ENCODE measurements around the gene UNKL. TPM values are rescaled to one million over a fixed set of nuclear protein-coding genes. Genes with fewer than 3 reads are reported as not detected.

UNKL gene
- total and polyA plus RNA-seq, 2 experiments from 2014 or later: 6.1 to 13.0 TPM

DNA sequence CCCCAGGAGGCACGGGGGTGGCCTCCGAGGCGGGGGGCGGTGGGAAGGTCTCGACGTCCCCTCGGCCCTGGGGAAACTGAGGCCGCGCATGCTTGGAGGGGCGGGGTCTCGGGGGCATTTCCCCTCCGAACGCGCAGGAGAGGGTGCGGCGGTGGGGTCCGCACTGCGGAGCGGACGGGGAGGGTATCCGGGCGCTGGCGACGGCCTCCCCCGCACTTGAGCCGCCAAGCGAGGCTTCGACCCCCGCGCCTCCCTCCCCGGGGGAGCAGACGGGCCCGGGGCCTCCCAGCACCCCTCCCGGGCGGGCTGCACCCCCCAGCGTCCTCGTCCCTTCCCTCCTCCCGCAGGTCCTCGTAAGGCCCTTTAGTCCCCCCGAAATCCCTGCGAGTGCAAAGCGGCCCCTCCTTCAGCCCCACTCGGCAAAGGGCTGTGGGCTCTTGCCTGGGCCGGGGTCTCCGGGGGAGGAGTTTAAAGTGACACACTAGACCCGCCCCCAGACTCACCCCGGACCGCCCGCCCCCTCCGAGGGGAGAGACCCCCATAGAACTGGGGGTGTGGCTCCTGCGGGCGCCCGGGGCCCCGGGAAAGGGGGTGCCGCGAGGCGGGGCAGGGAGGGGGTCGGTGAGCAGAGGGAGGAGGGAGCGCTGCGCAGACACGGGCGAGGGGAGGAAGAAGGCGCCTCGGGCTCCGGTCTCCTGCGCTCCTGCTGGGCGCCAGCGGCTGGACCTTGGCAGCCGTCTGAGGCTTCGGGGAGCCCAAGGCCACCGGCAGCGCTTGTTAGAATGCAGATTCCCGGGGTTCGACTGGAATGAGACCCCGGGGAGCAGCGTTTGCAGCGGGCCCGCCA is 80.4 kb downstream of the UNKL start:
- H4K20me1 ChIP-seq (ENCODE audit: insufficient read depth): no peaks in the 10 kb centered on the region
- H2AFZ ChIP-seq: no peak overlapping the region
- peaks cover 36% of the 10 kb centered on the region for H3K27me3 ChIP-seq (replicated peaks; ENCODE audit: insufficient read depth)
- no peaks in the 10 kb centered on the region for H3K9me3 ChIP-seq (ENCODE audit: low read depth)
- H3K9ac ChIP-seq: no peak overlapping the region
- H3K9me2 ChIP-seq (ENCODE audit: insufficient read depth): no peaks in the 10 kb centered on the region
- in situ Hi-C loops (cut with MboI): no loop called here
- 0 out of 2 replicates have a peak overlapping the region, but pooled peaks have one; percentile 23 for H3K4me3 ChIP-seq
- H3K79me2 ChIP-seq (ENCODE audit: insufficient read depth): no peaks in the 10 kb centered on the region
- no peak overlapping the region for H3K4me2 ChIP-seq (ENCODE audit: unreplicated experiment)
- 1 to 2% methylated on average over 28 to 51 of the region's 78 CpGs for WGBS, 2 experiments (ENCODE audit: low coverage in 1 of 2, low lambda C conversion rate in 2 of 2, missing lambda C conversion rate in 2 of 2)
- H3K4me1 ChIP-seq (ENCODE audit: insufficient read depth): no peaks in the 10 kb centered on the region
- no peaks in the 10 kb centered on the region for H3K36me3 ChIP-seq (ENCODE audit: low read depth)
- no peak overlapping the region for H3K27ac ChIP-seq
- DNase-seq: no peak
- H3F3A ChIP-seq (ENCODE audit: insufficient read depth): no peaks in the 10 kb centered on the region
- peak; percentile 77; the same call in 1 of the 2 replicates for TF ChIP-seq EZH2phosphoT487 (IDR thresholded peaks at IDR 0.05; ENCODE audit: insufficient read depth, low read depth)
- peak; percentile 85 for TF ChIP-seq EZH2 (IDR thresholded peaks at IDR 0.05; ENCODE audit: insufficient read depth, poor library complexity, severe bottlenecking)

DNA sequence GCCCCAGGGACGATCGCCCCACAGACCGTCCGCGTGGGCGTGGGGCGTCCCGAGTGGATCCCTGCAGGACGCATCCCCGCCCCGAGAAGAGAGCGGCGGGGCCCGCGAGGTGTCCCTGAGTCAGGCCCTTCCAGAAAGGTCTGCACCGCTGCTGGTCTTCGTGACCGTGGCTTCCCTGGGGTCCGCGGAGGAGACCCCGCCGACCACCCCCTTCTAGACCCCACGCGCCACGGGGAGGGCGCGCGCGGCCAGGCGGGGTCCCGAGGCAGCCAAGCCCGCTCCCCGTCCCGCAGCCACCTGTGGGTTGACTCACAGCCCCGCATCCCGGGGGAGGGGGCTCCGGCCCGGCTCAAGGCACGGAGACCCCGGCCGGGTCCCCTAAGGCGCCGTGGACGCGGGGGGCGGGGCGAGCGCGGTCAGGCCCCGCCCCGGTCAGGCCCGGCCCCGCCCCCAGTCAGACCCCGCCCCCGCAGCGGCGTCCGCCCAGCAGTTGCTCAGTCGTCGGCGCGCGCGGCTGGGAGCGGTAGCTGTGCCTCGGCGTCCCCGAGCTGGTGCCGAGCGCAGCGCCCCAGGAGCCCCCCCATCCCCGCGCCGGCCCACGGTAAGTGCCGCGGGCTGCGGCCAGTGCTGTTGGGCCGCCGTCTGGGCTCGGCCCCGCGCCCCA is 81.2 kb downstream of the UNKL start, which contains the start of gene BAIAP3:
Gene BAIAP3 (plus strand): TSS at position 497 of the 664 bp plus-strand sequence. CDS start 4,905 bp downstream, outside the sequence.
- Histone ChIP-seq H3F3A (ENCODE audit: insufficient read depth) (no peaks in the 10 kb centered on the region), H3K79me2 (ENCODE audit: insufficient read depth) (no peaks in the 10 kb centered on the region), H3K4me1 (ENCODE audit: insufficient read depth) (no peaks in the 10 kb centered on the region), H3K27ac (no peak within 1 kb of the TSS), H3K4me2 (ENCODE audit: unreplicated experiment) (no peak within 1 kb of the TSS), H3K4me3 (0 out of 2 replicates have a peak within 1 kb of the TSS, but pooled peaks have one; percentile 23), H3K9me2 (ENCODE audit: insufficient read depth) (no peaks in the 10 kb centered on the region), H3K9me3 (ENCODE audit: low read depth) (no peaks in the 10 kb centered on the region), H3K9ac (no peak within 1 kb of the TSS), H4K20me1 (ENCODE audit: insufficient read depth) (no peaks in the 10 kb centered on the region), H3K27me3 (replicated peaks; ENCODE audit: insufficient read depth) (peaks cover 36% of the 10 kb centered on the region), H3K36me3 (ENCODE audit: low read depth) (no peaks in the 10 kb centered on the region), H2AFZ (no peak within 1 kb of the TSS)
- peak; percentile 75 for DNase-seq
- TF ChIP-seq EZH2phosphoT487 (IDR thresholded peaks at IDR 0.05; ENCODE audit: insufficient read depth, low read depth): no peak
- no peak for TF ChIP-seq EZH2 (IDR thresholded peaks at IDR 0.05; ENCODE audit: insufficient read depth, poor library complexity, severe bottlenecking)
- WGBS, 2 experiments (ENCODE audit: low coverage in 1 of 2, low lambda C conversion rate in 2 of 2, missing lambda C conversion rate in 2 of 2): 6 to 7% methylated on average over 18 to 34 of the region's 83 CpGs
- in situ Hi-C loops (cut with MboI): no loop called here

DNA sequence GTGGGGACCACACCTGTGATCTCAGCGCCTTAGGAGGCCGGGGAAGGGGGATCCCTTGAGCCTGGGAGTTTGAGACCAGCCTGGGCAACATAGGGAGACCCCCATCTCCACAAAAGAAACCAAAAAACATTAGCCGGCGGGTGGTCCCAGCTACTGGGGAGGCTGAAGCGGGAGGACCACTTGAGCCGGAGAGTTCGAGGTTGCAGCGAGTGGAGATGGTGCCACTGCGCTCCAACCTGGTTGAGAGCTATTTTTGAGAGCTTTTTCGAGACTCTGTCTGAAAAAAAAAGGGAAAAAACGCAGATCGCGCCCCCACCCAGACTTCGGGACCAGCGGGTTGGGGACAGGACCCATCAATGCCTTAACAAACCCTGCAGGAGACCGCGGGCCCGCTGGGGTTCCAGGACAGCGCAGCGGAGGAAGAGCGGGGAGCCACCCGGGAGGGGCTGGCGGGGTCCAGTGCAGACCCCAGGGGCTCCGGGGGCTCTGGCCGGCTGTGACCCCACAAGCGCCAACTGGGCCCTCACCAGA is 81.8 kb downstream of the UNKL start:
- WGBS, 2 experiments (ENCODE audit: low coverage in 1 of 2, low lambda C conversion rate in 2 of 2, missing lambda C conversion rate in 2 of 2): 9% methylated on average over 21 to 26 of the region's 26 CpGs
- no peak overlapping the region for H2AFZ ChIP-seq
- H3K9ac ChIP-seq: no peak overlapping the region
- no peaks in the 10 kb centered on the region for H3K79me2 ChIP-seq (ENCODE audit: insufficient read depth)
- H3K4me3 ChIP-seq: no peak overlapping the region
- no peak overlapping the region for H3K4me2 ChIP-seq (ENCODE audit: unreplicated experiment)
- no peaks in the 10 kb centered on the region for H3K9me3 ChIP-seq (ENCODE audit: low read depth)
- no peaks in the 10 kb centered on the region for H3K36me3 ChIP-seq (ENCODE audit: low read depth)
- no peaks in the 10 kb centered on the region for H3K9me2 ChIP-seq (ENCODE audit: insufficient read depth)
- in situ Hi-C loops (cut with MboI): no loop called here
- H3F3A ChIP-seq (ENCODE audit: insufficient read depth): no peaks in the 10 kb centered on the region
- no peak for DNase-seq
- no peaks in the 10 kb centered on the region for H4K20me1 ChIP-seq (ENCODE audit: insufficient read depth)
- peaks cover 36% of the 10 kb centered on the region for H3K27me3 ChIP-seq (replicated peaks; ENCODE audit: insufficient read depth)
- H3K4me1 ChIP-seq (ENCODE audit: insufficient read depth): no peaks in the 10 kb centered on the region
- no peak overlapping the region for H3K27ac ChIP-seq
- TF ChIP-seq EZH2phosphoT487 (IDR thresholded peaks at IDR 0.05; ENCODE audit: insufficient read depth, low read depth) (no peak), EZH2 (IDR thresholded peaks at IDR 0.05; ENCODE audit: insufficient read depth, poor library complexity, severe bottlenecking) (peak; percentile 91)

Data from GM23248 (cell line).